ENCODE measurements around the gene IMPACT.
A peak's percentile ranks its signal among the peaks of the same experiment; 100 is the strongest.

Gene IMPACT

DNA sequence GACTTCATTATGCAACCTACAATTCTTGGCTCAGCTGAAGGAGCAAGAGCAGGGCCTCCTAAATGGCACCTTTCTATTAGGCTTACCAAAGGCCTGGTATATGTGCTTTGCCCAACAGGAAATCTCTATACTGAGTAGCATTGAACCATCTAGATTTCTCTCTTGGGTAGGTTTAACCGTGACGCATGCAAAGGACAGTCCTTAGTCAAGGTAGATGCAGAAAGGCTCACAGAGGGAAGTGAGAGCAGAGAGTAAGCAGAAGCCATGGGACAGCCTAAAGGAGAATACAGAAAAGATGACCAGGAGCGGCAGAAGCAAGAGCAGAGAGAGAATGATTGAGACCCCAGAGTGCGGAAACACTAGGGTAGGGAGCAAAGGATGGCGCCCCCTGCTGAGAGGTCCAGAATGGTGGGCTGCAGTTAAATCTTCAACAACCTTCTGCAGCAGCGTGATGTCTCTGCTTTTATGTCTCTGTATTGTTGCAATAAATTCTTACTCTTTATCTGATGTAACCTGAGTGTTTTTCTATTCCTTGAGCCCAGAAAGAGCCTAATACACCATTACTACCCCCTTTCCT lies 24.2 kb upstream of the IMPACT start:
- H3K4me3 ChIP-seq (ENCODE audit: control insufficient read depth in 1 of 7, extremely low read depth in 1 of 7, insufficient read depth in 4 of 7, low read depth in 2 of 7, low read length in 6 of 7) = no peak overlapping the region
- peak in 2 of 3 donors; percentile 29 to 33 for DNase-seq
- peaks cover 0 to 2% (median 0%) of the 10 kb centered on the region in 5 experiments for H3K27me3 ChIP-seq (replicated peaks in 2 of 5; ENCODE audit: control insufficient read depth in 4 of 5, insufficient read depth in 5 of 5, low read length in 4 of 5)
- ChIA-PET POLR2A (interaction anchor here (0.6 kb wide), 1 partner anchor 422 kb away, joined by 3 read pairs; no protein-coding TSS in a partner anchor), CTCF (no interaction called here)
- H3K9me3 ChIP-seq (ENCODE audit: control extremely low read depth in 1 of 5, control insufficient read depth in 4 of 5, insufficient read depth in 2 of 5, low read depth in 1 of 5, low read length in 4 of 5) = no peaks in the 10 kb centered on the region
- no peaks in the 10 kb centered on the region for H3K36me3 ChIP-seq (ENCODE audit: control insufficient read depth in 4 of 4, insufficient read depth in 4 of 4, low read length in 3 of 4)
- H3K27ac ChIP-seq (ENCODE audit: insufficient read depth in 1 of 2, low read depth in 1 of 2, low read length in 2 of 2, poor library complexity in 1 of 2, severe bottlenecking in 2 of 2) = no peak overlapping the region
- peaks cover 2 to 10% (median 10%) of the 10 kb centered on the region in 4 experiments for H3K4me1 ChIP-seq (ENCODE audit: control extremely low read depth in 1 of 4, control insufficient read depth in 4 of 4, insufficient read depth in 4 of 4, low read length in 3 of 4)
- 93% methylated on average over 5 of the region's 6 CpGs for WGBS (ENCODE audit: insufficient coverage)

DNA sequence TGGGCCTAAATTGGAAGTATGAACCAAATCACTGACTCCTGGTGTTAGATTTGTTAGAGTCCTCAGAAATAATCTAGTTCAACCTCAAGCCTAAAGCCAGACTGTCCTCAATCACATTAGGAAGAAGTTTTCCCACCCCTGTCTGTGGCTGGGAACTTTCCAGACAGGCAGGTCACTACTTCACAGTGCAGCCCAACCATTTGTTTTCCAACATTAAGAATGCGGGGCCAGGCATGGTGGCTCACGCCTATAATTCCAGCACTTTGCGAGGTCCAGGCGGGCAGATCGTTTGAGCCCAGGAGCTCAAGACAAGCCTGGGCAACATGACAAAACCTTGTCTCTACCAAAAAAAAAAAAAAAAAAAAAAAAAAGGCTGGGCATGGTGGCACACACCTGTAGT lies 23.4 kb upstream of the IMPACT start:
- Histone ChIP-seq H3K36me3 (ENCODE audit: control insufficient read depth in 4 of 4, insufficient read depth in 4 of 4, low read length in 3 of 4) (no peaks in the 10 kb centered on the region), H3K4me1 (ENCODE audit: control extremely low read depth in 1 of 4, control insufficient read depth in 4 of 4, insufficient read depth in 4 of 4, low read length in 3 of 4) (peaks cover 2 to 8% (median 5%) of the 10 kb centered on the region in 4 experiments), H3K9me3 (ENCODE audit: control extremely low read depth in 1 of 5, control insufficient read depth in 4 of 5, insufficient read depth in 2 of 5, low read depth in 1 of 5, low read length in 4 of 5) (no peaks in the 10 kb centered on the region), H3K27ac (ENCODE audit: insufficient read depth in 1 of 2, low read depth in 1 of 2, low read length in 2 of 2, poor library complexity in 1 of 2, severe bottlenecking in 2 of 2) (no peak overlapping the region), H3K4me3 (ENCODE audit: control insufficient read depth in 1 of 7, extremely low read depth in 1 of 7, insufficient read depth in 4 of 7, low read depth in 2 of 7, low read length in 6 of 7) (no peak overlapping the region), H3K27me3 (replicated peaks in 2 of 5; ENCODE audit: control insufficient read depth in 4 of 5, insufficient read depth in 5 of 5, low read length in 4 of 5) (peaks cover 0 to 2% (median 0%) of the 10 kb centered on the region in 5 experiments)
- CTCF ChIA-PET = interaction anchor here (1.2 to 1.3 kb wide), 2 partner anchors 22 to 52 kb away, joined by 4 read pairs; no protein-coding TSS in a partner anchor
- no peak for DNase-seq
- 100% methylated on average over 2 of the region's 5 CpGs for WGBS (ENCODE audit: insufficient coverage)
- POLR2A ChIA-PET = no interaction called here

DNA sequence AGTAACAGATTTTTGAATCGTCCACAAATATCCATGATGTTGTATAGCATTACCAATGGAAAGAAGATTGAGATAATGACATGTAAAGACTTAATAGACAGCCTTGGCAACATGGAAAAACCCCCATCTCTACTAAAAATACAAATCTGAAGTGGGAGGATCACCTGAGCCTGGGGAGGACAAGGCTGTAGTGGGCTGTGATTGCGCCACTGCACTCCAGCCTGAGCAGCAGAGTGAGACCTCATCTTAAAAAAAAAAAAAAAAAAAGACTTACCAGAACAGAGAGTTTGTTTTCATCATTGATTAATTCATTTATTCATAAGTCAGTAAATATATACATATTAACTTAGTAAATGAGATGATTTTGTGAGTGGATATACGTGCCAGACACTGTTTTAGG lies 21.9 kb upstream of the IMPACT start:
- ChIA-PET POLR2A (no interaction called here), CTCF (interaction anchor here (1.3 kb wide), 1 partner anchor 53 kb away, joined by 4 read pairs; no protein-coding TSS in a partner anchor)
- no peaks in the 10 kb centered on the region for H3K9me3 ChIP-seq (ENCODE audit: control extremely low read depth in 1 of 5, control insufficient read depth in 4 of 5, insufficient read depth in 2 of 5, low read depth in 1 of 5, low read length in 4 of 5)
- no peak overlapping the region for H3K4me3 ChIP-seq (ENCODE audit: control insufficient read depth in 1 of 7, extremely low read depth in 1 of 7, insufficient read depth in 4 of 7, low read depth in 2 of 7, low read length in 6 of 7)
- no CpG with 5 or more reads among the region's 3 CpGs for WGBS (ENCODE audit: insufficient coverage)
- no peak for DNase-seq
- peaks cover 0 to 3% (median 0%) of the 10 kb centered on the region in 5 experiments for H3K27me3 ChIP-seq (replicated peaks in 2 of 5; ENCODE audit: control insufficient read depth in 4 of 5, insufficient read depth in 5 of 5, low read length in 4 of 5)
- H3K36me3 ChIP-seq (ENCODE audit: control insufficient read depth in 4 of 4, insufficient read depth in 4 of 4, low read length in 3 of 4) = no peaks in the 10 kb centered on the region
- no peaks in the 10 kb centered on the region for H3K4me1 ChIP-seq (ENCODE audit: control extremely low read depth in 1 of 4, control insufficient read depth in 4 of 4, insufficient read depth in 4 of 4, low read length in 3 of 4)
- no peak overlapping the region for H3K27ac ChIP-seq (ENCODE audit: insufficient read depth in 1 of 2, low read depth in 1 of 2, low read length in 2 of 2, poor library complexity in 1 of 2, severe bottlenecking in 2 of 2)

DNA sequence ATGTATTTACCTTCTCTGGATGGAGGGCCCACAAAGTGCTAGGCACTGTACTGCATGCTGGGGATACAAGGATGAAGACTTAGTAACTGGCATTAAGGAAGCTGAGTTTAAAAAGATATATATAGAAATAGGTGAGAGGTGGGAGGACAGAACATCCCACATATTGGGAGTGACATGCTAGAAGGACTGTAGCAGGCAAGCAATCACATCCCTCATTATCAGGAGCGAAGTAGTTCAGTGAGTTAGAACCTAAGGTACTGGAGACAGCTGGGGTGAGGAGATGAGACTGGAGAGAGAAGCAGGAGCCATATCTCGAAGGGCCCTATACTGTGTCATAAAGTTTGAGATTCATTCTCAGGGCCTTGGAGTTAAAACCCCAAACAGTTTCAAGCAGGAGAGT lies 18.0 kb upstream of the IMPACT start:
- no peaks in the 10 kb centered on the region for H3K9me3 ChIP-seq (ENCODE audit: control extremely low read depth in 1 of 5, control insufficient read depth in 4 of 5, insufficient read depth in 2 of 5, low read depth in 1 of 5, low read length in 4 of 5)
- H3K36me3 ChIP-seq (ENCODE audit: control insufficient read depth in 4 of 4, insufficient read depth in 4 of 4, low read length in 3 of 4) = no peaks in the 10 kb centered on the region
- H3K4me3 ChIP-seq (ENCODE audit: control insufficient read depth in 1 of 7, extremely low read depth in 1 of 7, insufficient read depth in 4 of 7, low read depth in 2 of 7, low read length in 6 of 7) = no peak overlapping the region
- CTCF ChIA-PET = interaction anchor here (0.8 kb wide), 1 partner anchor 11 kb away, joined by 3 read pairs; the partner anchor contains the start of gene OSBPL1A
- H3K27ac ChIP-seq (ENCODE audit: insufficient read depth in 1 of 2, low read depth in 1 of 2, low read length in 2 of 2, poor library complexity in 1 of 2, severe bottlenecking in 2 of 2) = no peak overlapping the region
- WGBS (ENCODE audit: insufficient coverage) = 93% methylated on average over 2 of the region's 2 CpGs
- DNase-seq = no peak
- peaks cover 0 to 3% (median 0%) of the 10 kb centered on the region in 5 experiments for H3K27me3 ChIP-seq (replicated peaks in 2 of 5; ENCODE audit: control insufficient read depth in 4 of 5, insufficient read depth in 5 of 5, low read length in 4 of 5)
- no peaks in the 10 kb centered on the region for H3K4me1 ChIP-seq (ENCODE audit: control extremely low read depth in 1 of 4, control insufficient read depth in 4 of 4, insufficient read depth in 4 of 4, low read length in 3 of 4)
- POLR2A ChIA-PET = no interaction called here

DNA sequence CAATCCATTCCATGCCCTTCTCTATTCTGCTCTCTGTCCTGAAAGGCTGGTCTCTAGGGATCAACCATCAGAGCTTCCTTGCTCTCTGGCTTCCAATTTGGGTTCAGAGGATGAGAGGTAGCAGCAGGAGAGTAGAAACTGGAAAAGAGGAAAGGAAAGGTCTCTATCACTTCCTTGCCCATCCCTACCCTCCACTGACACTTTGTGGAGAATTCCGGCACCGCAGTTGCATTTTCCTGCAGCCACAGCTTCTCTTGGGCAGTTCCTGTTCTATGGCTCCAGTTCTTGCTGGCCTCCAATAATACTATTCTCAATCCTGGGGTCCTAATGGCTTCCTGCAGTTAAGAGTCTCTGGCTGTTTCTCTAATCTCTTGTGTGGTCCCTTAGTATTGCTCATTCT lies 13.3 kb upstream of the IMPACT start:
- H3K4me1 ChIP-seq (ENCODE audit: control extremely low read depth in 1 of 4, control insufficient read depth in 4 of 4, insufficient read depth in 4 of 4, low read length in 3 of 4) = peaks cover 7 to 10% (median 9%) of the 10 kb centered on the region in 4 experiments
- 100% methylated on average over 2 of the region's 2 CpGs for WGBS (ENCODE audit: insufficient coverage)
- no peaks in the 10 kb centered on the region for H3K36me3 ChIP-seq (ENCODE audit: control insufficient read depth in 4 of 4, insufficient read depth in 4 of 4, low read length in 3 of 4)
- no peak for DNase-seq
- no peak overlapping the region for H3K27ac ChIP-seq (ENCODE audit: insufficient read depth in 1 of 2, low read depth in 1 of 2, low read length in 2 of 2, poor library complexity in 1 of 2, severe bottlenecking in 2 of 2)
- ChIA-PET POLR2A (no interaction called here), CTCF (interaction anchor here (1.0 to 1.6 kb wide), 5 partner anchors 15 to 54 kb away, joined by 3 to 5 read pairs (median 3); partner anchors contain the start of gene OSBPL1A)
- H3K4me3 ChIP-seq (ENCODE audit: control insufficient read depth in 1 of 7, extremely low read depth in 1 of 7, insufficient read depth in 4 of 7, low read depth in 2 of 7, low read length in 6 of 7) = no peak overlapping the region
- H3K9me3 ChIP-seq (ENCODE audit: control extremely low read depth in 1 of 5, control insufficient read depth in 4 of 5, insufficient read depth in 2 of 5, low read depth in 1 of 5, low read length in 4 of 5) = no peaks in the 10 kb centered on the region
- H3K27me3 ChIP-seq (replicated peaks in 2 of 5; ENCODE audit: control insufficient read depth in 4 of 5, insufficient read depth in 5 of 5, low read length in 4 of 5) = peaks cover 0 to 3% (median 0%) of the 10 kb centered on the region in 5 experiments

DNA sequence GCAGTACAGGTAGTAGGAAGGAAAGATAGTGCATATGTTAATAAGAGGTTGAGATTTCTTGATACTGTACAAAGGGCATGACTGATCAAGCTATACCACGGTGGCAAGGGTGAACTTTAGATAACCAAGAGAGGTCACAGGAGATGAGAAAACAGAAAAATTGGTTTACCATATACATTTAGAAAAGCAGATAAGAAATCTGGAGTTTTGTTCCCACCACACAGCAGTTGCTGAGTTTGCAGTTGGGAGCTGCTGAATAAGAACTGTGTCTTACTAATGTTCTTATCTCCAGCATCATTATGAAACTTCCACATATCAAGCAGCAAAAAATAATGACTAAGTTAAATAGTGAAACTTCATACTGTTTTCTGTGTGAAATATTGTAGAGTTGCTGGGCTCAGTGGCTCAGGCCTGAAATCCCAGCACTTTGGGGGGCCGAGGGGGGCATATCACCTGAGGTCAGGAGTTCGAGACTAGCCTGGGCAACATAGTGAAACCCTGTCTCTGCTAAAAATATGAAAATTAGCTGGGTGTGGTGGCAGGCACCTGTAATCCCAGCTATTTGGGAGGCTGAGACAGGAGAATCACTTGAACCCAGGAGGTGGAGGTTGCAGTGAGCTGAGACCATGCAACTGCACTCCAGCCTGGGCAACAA lies 12.0 kb upstream of the IMPACT start:
- Histone ChIP-seq H3K27ac (ENCODE audit: insufficient read depth in 1 of 2, low read depth in 1 of 2, low read length in 2 of 2, poor library complexity in 1 of 2, severe bottlenecking in 2 of 2) (no peak overlapping the region), H3K4me1 (ENCODE audit: control extremely low read depth in 1 of 4, control insufficient read depth in 4 of 4, insufficient read depth in 4 of 4, low read length in 3 of 4) (peaks cover 7 to 10% (median 9%) of the 10 kb centered on the region in 4 experiments), H3K9me3 (ENCODE audit: control extremely low read depth in 1 of 5, control insufficient read depth in 4 of 5, insufficient read depth in 2 of 5, low read depth in 1 of 5, low read length in 4 of 5) (no peaks in the 10 kb centered on the region), H3K4me3 (ENCODE audit: control insufficient read depth in 1 of 7, extremely low read depth in 1 of 7, insufficient read depth in 4 of 7, low read depth in 2 of 7, low read length in 6 of 7) (no peak overlapping the region), H3K36me3 (ENCODE audit: control insufficient read depth in 4 of 4, insufficient read depth in 4 of 4, low read length in 3 of 4) (no peaks in the 10 kb centered on the region), H3K27me3 (replicated peaks in 2 of 5; ENCODE audit: control insufficient read depth in 4 of 5, insufficient read depth in 5 of 5, low read length in 4 of 5) (peaks cover 0 to 2% (median 0%) of the 10 kb centered on the region in 5 experiments)
- WGBS (ENCODE audit: insufficient coverage) = 100% methylated on average over 2 of the region's 3 CpGs
- POLR2A ChIA-PET = no interaction called here
- DNase-seq = peak in 1 of 3 donors; percentile 16
- CTCF ChIA-PET = interaction anchor here (1.0 to 1.6 kb wide), 2 partner anchors 16 to 22 kb away, joined by 3 to 5 read pairs; no protein-coding TSS in a partner anchor

DNA sequence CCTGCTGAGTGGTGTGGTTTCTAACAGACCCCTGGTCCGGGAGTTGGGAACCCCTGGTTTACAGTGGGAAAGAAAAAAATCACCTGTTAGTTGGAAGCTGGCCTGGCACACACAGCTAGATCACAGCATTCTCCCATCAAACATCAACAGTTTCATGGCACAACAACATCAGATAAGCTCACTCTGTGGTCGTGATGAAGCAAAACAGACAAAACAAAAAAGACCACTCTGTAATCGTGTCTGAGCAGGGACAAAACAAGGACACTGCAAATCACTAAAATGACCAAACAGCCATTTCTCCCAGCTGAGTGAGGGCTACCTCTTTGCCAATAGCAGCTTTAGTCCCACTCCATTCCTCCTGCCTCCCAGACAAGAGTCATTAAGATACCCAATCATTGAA lies 9.0 kb upstream of the IMPACT start:
- H3K9me3 ChIP-seq (ENCODE audit: control extremely low read depth in 1 of 5, control insufficient read depth in 4 of 5, insufficient read depth in 2 of 5, low read depth in 1 of 5, low read length in 4 of 5) = no peaks in the 10 kb centered on the region
- no peak overlapping the region for H3K4me3 ChIP-seq (ENCODE audit: control insufficient read depth in 1 of 7, extremely low read depth in 1 of 7, insufficient read depth in 4 of 7, low read depth in 2 of 7, low read length in 6 of 7)
- H3K27me3 ChIP-seq (replicated peaks in 2 of 5; ENCODE audit: control insufficient read depth in 4 of 5, insufficient read depth in 5 of 5, low read length in 4 of 5) = peaks cover 0 to 7% (median under 1%) of the 10 kb centered on the region in 5 experiments
- H3K36me3 ChIP-seq (ENCODE audit: control insufficient read depth in 4 of 4, insufficient read depth in 4 of 4, low read length in 3 of 4) = no peaks in the 10 kb centered on the region
- ChIA-PET CTCF (interaction anchor here (1.2 to 1.4 kb wide), 3 partner anchors 11 to 48 kb away, joined by 3 to 5 read pairs (median 4); no protein-coding TSS in a partner anchor), POLR2A (no interaction called here)
- 77% methylated on average over 3 of the region's 3 CpGs for WGBS (ENCODE audit: insufficient coverage)
- DNase-seq = peak in 2 of 3 donors; percentile 29 to 58
- H3K27ac ChIP-seq (ENCODE audit: insufficient read depth in 1 of 2, low read depth in 1 of 2, low read length in 2 of 2, poor library complexity in 1 of 2, severe bottlenecking in 2 of 2) = no peak overlapping the region
- peaks cover 7 to 10% (median 9%) of the 10 kb centered on the region in 4 experiments for H3K4me1 ChIP-seq (ENCODE audit: control extremely low read depth in 1 of 4, control insufficient read depth in 4 of 4, insufficient read depth in 4 of 4, low read length in 3 of 4)

Measured in common myeloid progenitor, CD34-positive (primary cell).